GM23338 (cell line): ENCODE data around the gene LMO7.

Source experiments
- CREB1 ChIP-seq: fragments of 250-450 bp; sonication (Bioruptor Pico); IDR thresholded peaks from 2 replicates; pipeline ENCODE4 v1.5.0; 2020; ENCODE audit warnings: low read depth, mild to moderate bottlenecking, moderate library complexity
- CTCF ChIP-seq, 2 experiments: fragments of 200-600 bp in 1 of 2; sonication (generic) in 1 of 2; conservative IDR thresholded peaks; 2 replicates each; pipeline versions ENCODE4 v1.5.1 to v1.6.1; 2016 to 2017; ENCODE audit warnings: antibody characterized with exemption in 2 of 2, low read depth in 2 of 2, mild to moderate bottlenecking in 2 of 2, moderate library complexity in 1 of 2
- ETS1 ChIP-seq: IDR thresholded peaks from 2 replicates; pipeline ENCODE4 v1.6.1; 2016; ENCODE audit warnings: antibody characterized with exemption
- EZH2 ChIP-seq: fragments of 200-600 bp; sonication (generic); IDR thresholded peaks from one replicate; pipeline ENCODE4 v1.8.0; 2017; ENCODE audit warnings: antibody characterized with exemption, mild to moderate bottlenecking, low read depth; ENCODE audit not compliant: unreplicated experiment
- EZH2phosphoT487 ChIP-seq: fragments of 200-600 bp; sonication (generic); IDR thresholded peaks from one replicate; pipeline ENCODE4 v1.8.1; 2018; ENCODE audit warnings: antibody characterized with exemption; ENCODE audit not compliant: unreplicated experiment
- JUNB ChIP-seq: IDR thresholded peaks from one replicate; pipeline ENCODE4 v1.6.1; 2016; ENCODE audit warnings: antibody characterized with exemption; ENCODE audit not compliant: unreplicated experiment
- NANOG ChIP-seq: IDR thresholded peaks from 2 replicates; pipeline ENCODE4 v1.6.1; 2016; ENCODE audit warnings: antibody characterized with exemption, borderline replicate concordance
- POLR2AphosphoS5 ChIP-seq: IDR thresholded peaks from 2 replicates; pipeline ENCODE4 v1.6.1; 2016; ENCODE audit warnings: antibody characterized with exemption, low read depth
- REST ChIP-seq: IDR thresholded peaks from one replicate; pipeline ENCODE4 v1.6.1; 2018; ENCODE audit warnings: antibody characterized with exemption; ENCODE audit not compliant: unreplicated experiment
- STAT1 ChIP-seq: IDR thresholded peaks from one replicate; pipeline ENCODE4 v1.6.1; 2016; ENCODE audit warnings: antibody characterized with exemption; ENCODE audit not compliant: unreplicated experiment

GRCh38 chr13:75788481-75788981 is 152.4 kb downstream of the LMO7 start:
- TF ChIP-seq EZH2 (no peak), CTCF (conservative IDR thresholded peaks at IDR 0.05; ENCODE audit: low read depth in 2 of 2) (no peak), CREB1 (CRISPR knock-in tag) (no peak), NANOG (no peak), POLR2AphosphoS5 (no peak), STAT1 (no peak), JUNB (no peak), ETS1 (no peak), REST (no peak), EZH2phosphoT487 (no peak)
